Endodermal cell (in vitro differentiated cells): ENCODE data around the gene ZNF785. TPM values are rescaled to one million over a fixed set of nuclear protein-coding genes. Genes with fewer than 3 reads are reported as not detected.
A peak's percentile ranks its signal among the peaks of the same experiment; 100 is the strongest.

Experiments
- DNase-seq: peaks from one replicate; pipeline ENCODE4 v3.0.0-alpha.2; 2017
- H3K27ac ChIP-seq: 2 replicates; pipeline ENCODE4 v1.5.1; 2013; ENCODE audit warnings: mild to moderate bottlenecking, low read depth, low read length, moderate library complexity
- H3K27me3 ChIP-seq: 2 replicates; pipeline ENCODE4 v1.6.1; 2013; ENCODE audit warnings: mild to moderate bottlenecking, low read length, moderate library complexity; ENCODE audit not compliant: insufficient read depth, control insufficient read depth, poor library complexity, severe bottlenecking
- H3K36me3 ChIP-seq: 2 replicates; pipeline ENCODE4 v1.7.0; 2013; ENCODE audit warnings: mild to moderate bottlenecking, low read length, moderate library complexity; ENCODE audit not compliant: control insufficient read depth, insufficient read depth
- H3K4me1 ChIP-seq: one replicate; pipeline ENCODE4 v1.7.0; 2013; ENCODE audit warnings: low read length; ENCODE audit not compliant: control insufficient read depth, insufficient read depth
- H3K4me3 ChIP-seq: 2 replicates; pipeline ENCODE4 v1.5.1; 2013; ENCODE audit warnings: mild to moderate bottlenecking, low read length, moderate library complexity
- H3K9ac ChIP-seq: 2 replicates; pipeline ENCODE4 v1.6.1; 2013; ENCODE audit warnings: mild to moderate bottlenecking, low read length, moderate library complexity; ENCODE audit not compliant: poor library complexity, severe bottlenecking; ENCODE audit errors: extremely low read depth
- H3K9me3 ChIP-seq: 2 replicates; pipeline ENCODE4 v1.6.1; 2013; ENCODE audit warnings: mild to moderate bottlenecking, low read length, moderate library complexity; ENCODE audit not compliant: control insufficient read depth
- H3K27ac Mint-ChIP-seq: 2 replicates; pipeline ENCODE4 v1.8.0; 2020; ENCODE audit warnings: mixed read lengths
- H3K27me3 Mint-ChIP-seq: 2 replicates; pipeline ENCODE4 v1.8.0; 2021; ENCODE audit warnings: mild to moderate bottlenecking, mixed read lengths; ENCODE audit not compliant: insufficient read depth
- H3K36me3 Mint-ChIP-seq: 2 replicates; pipeline ENCODE4 v1.8.0; 2020; ENCODE audit warnings: low read depth, mixed read lengths
- H3K4me1 Mint-ChIP-seq: 2 replicates; pipeline ENCODE4 v1.8.0; 2020; ENCODE audit warnings: mixed read lengths
- H3K4me3 Mint-ChIP-seq: 2 replicates; pipeline ENCODE4 v1.8.0; 2020; ENCODE audit warnings: mild to moderate bottlenecking, moderate library complexity, mixed read lengths
- H3K9me3 Mint-ChIP-seq: 2 replicates; pipeline ENCODE4 v1.8.0; 2020; ENCODE audit warnings: mild to moderate bottlenecking, mixed read lengths
- CTCF ChIP-seq: fragments of 200-600 bp; sonication (generic); conservative IDR thresholded peaks from 2 replicates; pipeline ENCODE4 v1.5.0; 2021; ENCODE audit warnings: antibody characterized with exemption, mild to moderate bottlenecking
- WGBS, 2 experiments: methylation state at CpG; one replicate each; pipeline versions ENCODE4 v1.1.5 to v1.1.7; 2013; ENCODE audit warnings: missing lambda C conversion rate in 2 of 2, mixed read lengths in 1 of 2; ENCODE audit not compliant: insufficient coverage in 1 of 2, insufficient read length in 1 of 2; 5-methylcytosine and 5-hydroxymethylcytosine counted together
- total RNA-seq, 2 donors: library from RNA; stranded (reverse); fragmentation: NEBNext Ultra II Directional in 1 of 2; extraction: Animal tissue kit (Norgen Biotek cat#: 25700) in 1 of 2; gene quantifications; 2 replicates in 1 of 2; 3 replicates in 1 of 2; pipeline ENCODE4 v1.2.1, GENCODE V29; 2021

The ZNF785 gene
- total RNA-seq, 2 donors from 2014 or later: 22.5 to 24.0 TPM

DNA sequence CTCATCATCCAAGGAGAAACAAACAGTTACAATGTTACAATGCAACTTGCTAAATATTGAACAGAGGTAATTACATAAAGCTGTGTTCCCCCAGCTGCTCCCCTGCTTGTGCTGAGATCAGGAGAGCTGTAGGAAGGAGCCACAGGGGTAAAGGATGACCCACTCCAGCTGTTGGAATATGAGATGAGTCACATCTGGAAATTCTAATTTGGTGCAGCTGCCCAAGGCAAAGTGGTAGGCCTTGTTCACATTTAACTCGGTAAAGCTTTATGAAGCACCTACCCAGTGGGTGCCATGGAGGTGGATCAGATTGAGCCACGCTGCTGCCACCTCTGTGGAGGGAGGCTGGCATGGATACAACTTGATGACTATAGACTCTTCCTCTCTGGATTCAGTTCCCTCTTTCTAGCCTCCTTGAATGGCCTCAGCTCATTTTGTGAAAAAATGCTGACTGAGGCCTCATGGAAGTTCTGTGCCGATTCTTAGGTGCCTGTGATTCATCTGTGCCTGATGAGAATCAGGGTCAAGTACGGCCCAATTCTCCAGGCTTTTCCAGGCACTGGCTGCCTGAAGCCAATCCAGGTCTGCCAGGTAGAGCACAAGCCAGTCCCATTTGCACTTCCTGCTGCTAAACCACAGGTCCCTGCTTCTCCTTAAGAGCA lies 17.2 kb upstream of the ZNF785 start:
- H3K4me3 ChIP-seq: no peak overlapping the region
- no peaks in the 10 kb centered on the region for H3K4me1 ChIP-seq
- Mint-ChIP-seq H3K27ac (no peak overlapping the region), H3K27me3 (no peaks in the 10 kb centered on the region), H3K36me3 (peaks cover 33% of the 10 kb centered on the region), H3K9me3 (peaks cover 4% of the 10 kb centered on the region), H3K4me3 (no peak overlapping the region), H3K4me1 (no peaks in the 10 kb centered on the region)
- H3K27me3 ChIP-seq: no peaks in the 10 kb centered on the region
- H3K36me3 ChIP-seq: peaks cover 31% of the 10 kb centered on the region
- WGBS, 2 experiments: 90 to 93% methylated on average over 4 of the region's 4 CpGs
- H3K9me3 ChIP-seq: peaks cover 7% of the 10 kb centered on the region
- no peak overlapping the region for H3K9ac ChIP-seq
- DNase-seq: no peak
- no peak for TF ChIP-seq CTCF
- H3K27ac ChIP-seq: peak overlapping the region; percentile 17

DNA sequence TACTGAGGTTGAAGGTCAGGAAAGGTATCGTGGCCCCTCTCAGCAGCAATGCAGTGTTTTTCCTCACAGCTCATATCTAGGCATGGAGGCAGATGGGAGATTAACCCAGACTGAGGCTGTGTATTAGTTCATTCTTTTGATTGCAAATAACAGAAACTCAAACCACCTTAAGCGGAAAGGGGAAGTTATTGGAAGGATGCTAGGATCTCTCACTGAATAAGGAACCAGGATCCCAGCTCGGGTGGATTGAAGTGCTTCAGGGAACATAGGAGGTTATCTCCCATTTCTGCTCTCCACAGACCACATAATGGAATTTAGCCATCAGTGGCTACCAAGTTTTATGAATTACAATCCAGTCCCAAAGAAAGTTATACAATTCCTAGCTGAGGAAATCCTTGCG lies 16.5 kb upstream of the ZNF785 start:
- Mint-ChIP-seq H3K36me3 (peaks cover 29% of the 10 kb centered on the region), H3K4me1 (no peaks in the 10 kb centered on the region), H3K27me3 (no peaks in the 10 kb centered on the region), H3K4me3 (no peak overlapping the region), H3K9me3 (peaks cover 4% of the 10 kb centered on the region), H3K27ac (no peak overlapping the region)
- Histone ChIP-seq H3K27me3 (no peaks in the 10 kb centered on the region), H3K27ac (no peak overlapping the region), H3K9ac (no peak overlapping the region), H3K36me3 (peaks cover 24% of the 10 kb centered on the region), H3K9me3 (peaks cover 7% of the 10 kb centered on the region), H3K4me1 (no peaks in the 10 kb centered on the region), H3K4me3 (no peak overlapping the region)
- TF ChIP-seq CTCF: no peak
- WGBS, 2 experiments: 95% methylated on average over 4 of the region's 4 CpGs
- no peak for DNase-seq

DNA sequence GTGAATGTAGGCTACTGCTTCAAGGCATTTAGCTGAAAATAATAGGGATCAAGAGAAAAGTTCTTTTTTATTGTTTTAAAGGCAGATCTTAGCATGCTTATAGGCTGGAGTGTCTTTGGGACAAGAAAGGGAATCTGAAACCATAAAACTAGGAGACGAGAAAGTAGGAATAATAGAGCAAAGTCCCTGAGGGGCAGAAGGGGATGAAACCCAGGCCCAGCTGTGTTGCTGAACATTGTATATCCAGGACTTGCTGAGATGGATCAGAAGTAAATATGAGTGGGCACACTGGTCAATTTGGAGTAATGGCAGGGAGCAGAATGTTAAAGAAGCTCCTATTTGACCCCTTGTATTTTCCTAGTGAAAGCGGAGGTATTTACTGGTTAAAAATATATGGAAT lies 15.4 kb upstream of the ZNF785 start:
- Histone ChIP-seq H3K9me3 (peaks cover 7% of the 10 kb centered on the region), H3K4me1 (no peaks in the 10 kb centered on the region), H3K36me3 (peaks cover 14% of the 10 kb centered on the region), H3K4me3 (no peak overlapping the region), H3K9ac (no peak overlapping the region), H3K27ac (no peak overlapping the region), H3K27me3 (no peaks in the 10 kb centered on the region)
- WGBS, 2 experiments: 96 to 100% methylated on average over 2 of the region's 2 CpGs
- no peak for DNase-seq
- H3K4me1 Mint-ChIP-seq: no peaks in the 10 kb centered on the region
- H3K9me3 Mint-ChIP-seq: peaks cover 4% of the 10 kb centered on the region
- H3K27ac Mint-ChIP-seq: no peak overlapping the region
- H3K4me3 Mint-ChIP-seq: no peak overlapping the region
- H3K36me3 Mint-ChIP-seq: peaks cover 24% of the 10 kb centered on the region
- no peak for TF ChIP-seq CTCF
- H3K27me3 Mint-ChIP-seq: no peaks in the 10 kb centered on the region
